GM04504 (cell line): ENCODE data around the gene TRAPPC14.

Source experiments
- DNase-seq: peaks from one replicate; pipeline ENCODE4 v3.0.0-alpha.2; 2012; ENCODE audit warnings: low read depth

TRAPPC14 gene

DNA sequence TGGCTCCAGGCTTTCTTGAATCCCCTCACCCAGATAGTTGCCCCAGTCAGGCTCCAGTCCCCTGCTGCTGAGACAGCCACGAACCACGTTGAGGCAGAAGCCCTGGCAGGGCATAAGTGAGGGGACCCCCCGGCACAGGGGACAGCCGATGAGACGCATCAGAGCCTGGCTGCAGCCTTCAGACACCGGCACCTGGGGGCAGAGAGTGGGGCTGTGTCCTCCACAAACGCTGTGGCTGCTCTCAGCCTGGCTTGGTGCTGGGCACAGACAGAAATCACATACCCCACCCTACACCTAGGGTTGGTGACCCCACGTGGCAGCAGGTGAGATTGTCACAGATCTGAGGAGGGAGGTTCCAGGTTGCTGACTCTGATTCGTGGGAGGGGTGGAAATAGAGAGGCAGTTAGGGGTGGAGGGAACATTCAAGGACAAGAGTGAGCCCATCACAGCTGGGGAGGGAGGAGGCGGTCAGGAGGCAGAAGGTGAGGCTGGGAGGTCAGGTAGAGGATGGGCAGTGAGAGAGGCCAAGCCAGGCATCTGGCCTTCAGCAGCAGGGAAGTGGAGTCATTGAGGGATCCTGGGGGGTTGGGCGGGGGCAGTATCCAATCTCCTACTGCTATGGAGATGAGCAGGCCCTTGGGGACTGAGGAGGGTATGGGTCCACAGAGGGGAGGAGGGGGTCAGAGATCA is 15.4 kb upstream of the TRAPPC14 start:
- DNase-seq, result no peak

DNA sequence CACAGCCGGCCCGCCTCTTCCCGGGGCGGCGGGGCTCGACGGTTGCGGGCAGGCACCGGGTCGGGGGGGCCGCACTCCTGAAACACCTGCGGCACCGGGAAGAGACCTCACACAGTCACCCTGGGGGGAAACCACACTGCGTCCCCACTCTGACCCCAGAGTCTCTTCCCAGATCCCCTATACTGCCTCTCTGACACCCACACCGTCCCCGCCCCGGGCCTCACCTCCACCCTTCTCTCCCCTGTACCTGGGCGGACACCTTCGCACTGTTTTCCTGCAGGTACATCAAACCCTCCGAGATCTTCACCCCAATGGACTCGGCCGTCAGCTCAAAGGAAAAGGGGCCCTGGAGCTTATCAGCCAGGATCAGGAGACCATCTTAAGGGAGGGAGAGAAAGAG is 13.3 kb upstream of the TRAPPC14 start:
- no peak for DNase-seq

DNA sequence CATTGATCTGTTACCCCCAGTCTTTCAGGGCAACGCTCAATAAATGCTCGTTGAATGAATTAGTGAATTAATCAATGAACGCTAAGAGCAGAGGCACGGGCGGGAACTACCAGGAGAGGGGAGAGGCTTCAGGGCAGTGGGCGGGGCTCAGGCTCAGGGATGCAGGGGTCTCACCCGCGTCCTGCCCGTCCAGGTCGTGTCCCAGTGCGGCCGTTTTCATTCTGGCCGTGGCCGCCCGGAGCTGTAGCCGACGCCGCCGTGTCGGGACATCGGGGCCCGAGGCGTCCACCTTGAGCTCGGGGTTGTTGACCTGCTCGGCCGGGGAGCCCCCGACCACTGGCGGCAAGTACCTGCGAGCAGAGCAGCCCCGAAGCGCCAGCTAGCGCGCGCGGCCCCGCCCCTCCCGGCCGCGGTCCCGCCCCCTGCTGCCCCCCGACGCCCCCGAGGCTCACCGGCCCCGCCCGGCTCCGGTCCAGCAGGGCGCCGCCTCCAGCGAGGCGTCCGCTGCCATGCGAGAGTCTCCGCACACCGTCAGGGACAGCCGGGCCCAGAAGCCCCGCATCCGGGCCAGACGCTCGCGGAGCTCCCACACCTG is 12.7 kb upstream of the TRAPPC14 start:
- no peak for DNase-seq

DNA sequence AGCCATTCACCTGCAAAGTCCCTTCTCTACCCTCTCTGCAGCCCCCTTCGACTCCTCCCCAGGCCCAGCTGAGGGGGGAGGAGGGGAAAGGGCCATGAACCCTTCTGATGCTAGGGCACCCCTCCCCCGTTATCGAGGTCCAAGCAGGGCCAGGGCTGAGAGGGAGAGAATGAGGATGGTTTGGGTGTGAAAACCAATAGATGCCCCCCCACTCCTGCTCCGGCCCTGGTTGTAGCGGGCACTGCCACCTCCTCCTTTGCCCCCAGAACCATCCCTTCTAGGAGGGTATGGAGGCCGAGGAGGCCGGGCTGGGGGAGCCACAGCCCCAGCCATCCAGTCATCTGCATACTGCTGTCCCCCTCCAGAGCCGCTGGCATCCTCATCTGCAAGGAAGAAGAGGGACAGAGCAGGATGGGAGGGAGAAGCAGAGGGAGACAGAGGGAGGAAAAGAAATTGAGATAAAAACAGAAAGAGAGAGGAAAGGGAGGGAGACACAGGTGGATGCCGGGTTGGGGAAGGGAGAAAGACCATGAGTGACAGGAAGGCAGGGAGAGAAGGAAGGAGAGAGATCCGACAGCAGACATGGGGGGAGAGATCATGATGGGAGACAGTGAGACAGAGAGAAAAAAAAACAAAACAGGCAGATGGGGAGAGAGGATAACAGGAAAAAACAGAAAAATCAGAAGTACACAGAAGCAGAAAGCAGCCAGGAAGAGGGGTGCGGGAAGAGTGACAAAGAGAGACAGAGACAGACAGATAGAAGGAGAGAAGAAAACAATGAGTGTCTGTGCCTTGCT is 11.8 kb upstream of the TRAPPC14 start:
- no peak for DNase-seq

DNA sequence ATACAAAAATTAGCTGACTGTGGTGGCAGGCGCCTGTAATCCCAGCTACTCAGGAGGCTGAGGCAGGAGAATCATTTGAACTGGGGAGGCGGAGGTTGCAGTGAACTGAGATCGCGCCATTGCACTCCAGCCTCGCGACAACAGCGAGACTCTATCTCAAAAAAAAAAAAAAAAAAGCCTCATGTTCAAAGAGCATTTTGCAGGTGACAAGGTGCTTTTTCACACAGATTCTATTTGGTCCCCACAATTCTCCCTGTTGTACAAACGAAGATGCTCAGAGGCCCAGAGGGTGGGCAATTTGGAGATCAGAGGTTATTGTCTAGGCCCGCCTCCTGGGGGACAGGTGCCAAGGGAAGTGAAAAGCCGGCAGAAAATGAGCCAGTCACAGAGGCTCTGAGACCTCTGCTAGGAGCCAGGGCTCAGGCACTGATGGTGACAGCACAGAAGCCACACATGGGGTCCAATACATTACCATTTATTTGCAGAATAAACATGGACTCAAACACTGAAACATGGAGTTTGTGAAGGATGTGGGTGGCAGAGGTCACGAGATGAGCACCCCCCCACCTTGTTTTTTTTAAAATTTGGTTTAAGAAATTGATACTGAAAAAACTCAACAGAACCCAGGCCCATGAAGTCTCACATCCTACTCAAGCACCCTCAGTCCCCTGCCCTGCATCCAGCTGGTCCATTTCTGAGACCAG is 10.8 kb upstream of the TRAPPC14 start:
- DNase-seq, result no peak

DNA sequence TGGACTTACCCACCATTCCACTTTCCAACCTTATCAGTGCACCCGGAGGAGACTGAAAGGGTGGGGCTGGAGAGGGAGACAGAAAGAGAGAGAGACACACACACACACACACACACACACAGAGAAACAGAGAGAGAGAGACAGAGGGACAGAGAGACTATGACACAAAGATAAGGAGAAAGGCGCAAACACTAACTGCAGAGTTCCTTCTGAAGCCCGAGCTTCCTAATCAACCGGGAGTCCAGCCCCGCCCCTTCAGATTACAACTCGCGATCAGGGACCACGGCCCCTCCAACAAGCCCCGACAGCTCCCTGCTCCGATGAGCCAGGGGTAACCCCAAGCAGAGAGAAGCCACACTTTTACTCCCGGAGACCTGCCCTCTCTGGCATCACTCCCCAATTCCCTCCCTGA is 9.4 kb upstream of the TRAPPC14 start:
- DNase-seq, result no peak

DNA sequence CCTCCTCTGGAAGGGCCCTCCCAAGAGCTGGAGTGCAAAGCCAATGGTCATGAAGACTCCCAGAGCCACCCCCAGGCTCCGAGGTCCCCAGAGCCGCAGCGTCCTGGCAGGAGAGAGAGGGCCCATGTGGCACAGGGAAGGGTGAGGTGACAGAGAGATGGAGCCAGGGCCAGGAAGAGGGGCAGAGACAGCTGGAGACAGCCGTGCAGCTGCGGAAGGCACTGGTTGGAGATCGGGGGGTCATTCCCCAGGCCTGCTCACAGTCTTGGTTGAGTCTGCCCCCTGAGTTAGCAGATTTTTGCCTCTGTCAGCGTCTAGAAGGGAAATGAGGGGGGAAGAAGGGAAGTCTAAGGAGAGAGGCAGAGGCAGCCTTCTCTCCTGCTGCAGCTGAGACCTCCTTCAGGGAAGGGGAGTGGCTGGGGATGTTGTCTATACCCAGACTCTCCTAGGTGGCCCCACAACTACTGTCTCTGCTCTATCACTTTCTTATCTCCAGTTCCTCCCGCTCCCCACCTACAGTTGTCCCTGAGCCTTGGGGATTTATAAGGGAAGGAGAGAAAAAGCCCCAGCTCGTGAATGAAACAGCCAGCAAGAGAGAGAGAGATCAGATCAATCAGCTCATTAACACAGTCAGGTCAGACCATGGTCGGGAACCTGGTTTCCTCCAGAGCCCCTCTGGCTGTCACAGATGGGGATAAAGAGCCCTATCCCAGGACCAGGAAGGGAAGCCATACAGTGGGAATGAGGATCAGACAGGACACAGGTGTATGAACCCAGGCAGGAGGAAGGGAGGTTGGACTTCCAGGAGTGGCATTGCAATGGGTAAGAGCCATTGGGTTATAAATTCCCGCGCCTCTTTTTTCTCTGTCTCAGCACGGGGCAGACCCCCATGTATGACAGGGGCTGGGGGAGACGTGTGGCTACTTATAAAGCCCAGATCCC is 8.7 kb upstream of the TRAPPC14 start:
- no peak for DNase-seq

DNA sequence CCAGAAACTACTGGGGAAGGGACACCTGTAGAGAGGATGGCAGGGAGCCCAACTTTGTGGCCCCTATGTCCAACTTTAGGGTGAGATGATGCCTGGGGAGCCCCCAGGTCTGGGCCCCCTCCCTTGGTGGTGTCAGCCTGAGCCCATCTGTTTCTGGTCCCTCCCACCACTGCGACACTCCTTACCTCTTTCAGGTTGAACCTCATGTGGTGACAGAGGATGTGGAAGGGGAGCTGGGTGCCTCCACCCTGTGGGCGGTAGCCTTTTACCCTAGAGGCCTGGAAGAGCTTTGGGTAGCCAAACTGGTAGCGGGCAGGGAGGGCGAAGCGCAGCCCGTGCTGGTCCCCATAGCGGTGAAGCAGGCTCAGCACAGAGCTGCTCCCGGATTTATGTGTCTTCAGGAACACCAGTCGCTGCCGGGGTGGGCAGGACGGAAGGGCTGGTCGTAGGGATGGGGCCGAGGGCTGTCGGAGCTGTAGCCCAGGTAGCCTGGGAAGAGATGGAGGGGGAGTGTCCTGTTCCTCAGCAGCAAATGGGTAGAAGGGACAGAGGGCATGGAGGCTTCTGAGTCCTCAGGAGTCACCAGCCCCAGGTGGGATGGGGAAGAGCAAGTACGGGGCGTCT is 7.9 kb upstream of the TRAPPC14 start:
- no peak for DNase-seq

DNA sequence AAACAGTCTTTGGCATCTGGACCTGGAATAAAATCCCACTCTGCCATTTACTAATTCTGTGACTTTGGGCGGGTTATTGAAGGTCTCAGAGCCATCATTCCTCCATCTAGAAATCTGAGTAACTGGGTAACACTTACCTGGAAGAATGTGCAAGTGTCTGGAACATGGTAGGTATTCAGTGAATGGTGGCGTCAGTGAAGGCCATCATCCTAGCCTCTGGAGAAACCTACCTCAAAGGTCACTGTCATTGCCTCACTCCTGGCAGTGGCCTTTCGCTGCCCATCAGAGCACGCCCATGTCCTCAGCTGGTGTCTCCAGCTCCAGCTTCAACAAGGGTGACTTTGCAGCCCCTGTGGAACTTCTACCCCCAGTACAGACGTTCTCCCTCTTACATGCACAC is 5.3 kb upstream of the TRAPPC14 start:
- DNase-seq, result no peak

DNA sequence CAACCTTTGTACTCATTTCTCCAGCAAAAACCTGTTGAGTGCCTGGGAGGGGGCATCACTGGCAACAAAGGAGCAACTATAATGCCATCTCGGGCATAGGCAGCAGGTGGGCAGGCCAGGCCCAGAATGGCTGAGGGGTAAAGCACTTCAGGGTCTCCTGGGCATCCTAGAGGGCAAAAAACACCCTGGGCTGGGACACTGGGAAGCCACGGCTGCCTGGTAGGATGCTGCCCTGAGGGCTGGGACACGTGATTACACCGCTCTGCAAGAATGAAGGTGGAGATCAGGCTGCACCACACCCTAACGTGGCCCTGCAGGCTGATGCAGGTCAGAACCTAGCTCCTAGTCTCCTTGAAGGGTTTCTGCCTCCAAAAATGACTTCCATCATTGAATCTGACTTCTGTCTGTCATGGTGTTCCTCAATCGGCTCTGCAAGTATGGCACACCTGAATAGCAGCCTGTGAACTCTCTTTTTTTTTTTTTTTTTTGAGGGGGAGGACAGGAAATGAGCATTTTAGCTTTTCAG is 4.5 kb upstream of the TRAPPC14 start:
- no peak for DNase-seq

DNA sequence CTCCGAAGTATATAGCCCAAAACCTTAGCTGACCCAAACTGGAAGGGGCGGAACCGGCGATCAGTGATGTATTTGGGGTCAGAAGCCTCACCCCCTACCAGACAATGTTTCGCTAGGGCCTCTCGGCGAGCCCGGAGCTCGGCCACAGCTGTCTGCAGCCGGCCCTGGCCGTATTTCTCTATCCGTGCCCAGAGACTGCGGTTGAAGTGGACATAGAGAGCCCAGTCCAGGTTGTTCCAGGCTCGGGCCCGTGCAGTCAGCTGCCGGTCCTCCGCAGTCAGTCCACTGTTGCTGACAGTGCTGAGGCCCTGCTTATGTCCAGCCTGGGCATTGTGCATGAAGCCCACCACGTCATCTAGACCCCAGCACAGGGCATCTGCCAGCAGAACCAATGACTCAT is 1.5 kb upstream of the TRAPPC14 start:
- no peak for DNase-seq

DNA sequence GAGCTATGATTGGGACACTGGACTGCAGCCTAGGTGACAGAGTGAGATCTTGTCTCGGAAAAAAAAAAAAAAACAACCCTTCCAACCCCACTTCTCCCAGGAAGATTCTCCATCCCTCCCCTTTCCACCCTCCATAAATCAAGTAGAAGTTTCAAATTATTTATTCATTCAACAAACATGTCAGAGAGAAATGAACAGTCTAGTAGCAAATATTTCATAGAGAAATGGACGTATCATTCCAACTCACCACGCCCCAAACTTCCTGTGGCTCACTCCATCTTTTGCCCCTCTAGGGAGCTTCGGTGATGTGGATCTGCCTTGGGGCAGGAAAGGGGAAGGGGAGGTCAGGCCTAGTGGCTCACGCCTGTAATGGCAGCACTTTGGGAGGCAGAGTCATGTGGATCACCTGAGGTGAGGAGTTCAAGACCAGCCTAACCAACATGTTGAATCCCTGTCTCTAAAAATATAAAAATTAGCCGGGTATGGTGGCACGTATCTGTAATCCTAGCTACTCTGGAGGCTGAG is 638 bp upstream of the TRAPPC14 start:
- no peak for DNase-seq

DNA sequence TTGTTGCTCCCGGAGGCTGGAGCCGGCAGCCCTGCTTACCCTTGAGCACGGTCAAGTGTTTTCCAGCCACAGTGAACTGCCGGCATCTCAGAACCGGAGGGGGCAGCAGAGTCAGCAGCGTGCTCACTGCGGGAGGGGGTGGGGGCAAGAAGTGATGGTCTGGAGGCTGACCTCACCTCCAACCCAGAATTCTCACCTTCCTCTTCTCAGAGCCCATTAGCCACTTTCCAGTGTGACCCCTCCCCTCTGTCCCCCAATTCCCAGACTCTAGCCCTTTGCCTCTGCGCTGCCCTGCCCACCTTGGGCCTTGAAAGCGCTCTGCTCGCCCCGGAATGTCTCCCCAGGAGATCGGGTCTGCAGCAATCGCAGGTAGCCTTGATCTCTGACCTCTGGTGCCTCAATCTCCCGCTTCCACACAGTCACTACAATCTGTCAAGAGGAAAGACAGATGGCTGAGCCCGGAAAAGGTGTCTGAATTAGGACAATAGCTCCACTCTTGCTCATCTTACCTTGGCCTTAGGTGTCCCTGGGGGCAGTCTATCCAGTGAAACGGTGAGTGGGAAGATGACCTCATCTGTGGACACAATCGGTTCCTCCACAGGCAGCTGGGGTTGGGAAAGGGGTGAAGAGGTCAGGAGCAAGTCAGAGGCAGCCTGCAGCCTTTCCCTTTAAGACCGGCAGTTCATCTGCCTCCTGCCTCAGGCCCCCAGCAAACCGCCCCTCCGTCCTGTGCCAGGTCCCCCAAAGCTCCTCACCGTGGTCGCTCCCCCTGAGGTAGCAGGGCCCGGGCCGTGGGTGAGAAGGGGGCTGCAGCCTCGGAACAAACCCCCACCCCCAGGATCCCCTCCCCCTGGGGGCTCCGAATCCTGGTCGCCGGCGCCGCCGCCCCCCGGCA is 942 bp downstream of the TRAPPC14 start:
- DNase-seq, result no peak

DNA sequence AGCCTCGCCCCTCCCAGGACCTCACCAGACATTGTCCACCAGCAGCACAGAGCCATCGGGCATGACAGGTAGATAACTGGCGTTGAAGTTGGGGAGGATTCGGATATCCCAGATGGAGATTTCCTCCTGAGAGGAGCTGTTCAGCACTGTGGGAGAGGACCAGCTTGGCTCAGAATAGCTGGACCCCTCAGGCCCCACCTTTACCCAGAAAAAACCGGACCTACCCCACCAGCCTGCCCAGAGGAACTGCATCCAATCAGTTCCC is 1.5 kb downstream of the TRAPPC14 start:
- DNase-seq, result no peak

DNA sequence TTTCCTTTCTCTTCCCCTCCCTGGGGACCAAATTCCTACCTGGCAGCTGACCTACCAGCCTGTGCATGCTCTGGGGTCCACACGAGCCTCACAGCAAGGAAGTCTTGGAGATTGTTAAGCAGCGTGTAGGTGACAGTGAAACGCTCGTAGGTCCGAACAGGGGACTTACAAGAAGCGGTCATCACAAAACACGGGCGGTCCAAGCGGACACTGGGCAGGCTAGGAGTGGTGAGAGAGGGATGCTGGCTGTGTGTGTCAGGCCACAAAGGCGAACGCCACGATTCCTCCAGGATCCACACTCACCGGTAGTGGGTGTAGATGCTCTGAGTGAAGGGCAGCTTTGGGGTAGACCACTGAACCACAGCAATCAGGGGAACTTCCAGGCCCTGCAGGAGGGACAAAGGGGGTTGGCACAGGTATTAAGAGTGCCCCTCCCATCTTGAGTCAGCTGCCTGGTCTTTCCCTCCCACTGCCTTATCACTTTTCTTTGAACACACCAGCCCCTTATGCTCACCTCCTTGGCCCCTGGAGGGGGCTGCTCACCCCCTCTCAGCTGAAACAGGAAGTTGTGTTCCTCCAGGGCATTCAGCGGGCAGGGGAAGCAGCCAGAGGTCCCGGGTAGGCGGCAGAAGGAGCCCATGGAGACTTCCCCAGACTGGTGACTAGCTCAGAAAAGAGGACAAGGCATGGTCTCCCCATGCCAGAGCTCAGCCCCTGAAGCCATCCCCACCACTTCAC is 2.0 kb downstream of the TRAPPC14 start:
- DNase-seq, result no peak

DNA sequence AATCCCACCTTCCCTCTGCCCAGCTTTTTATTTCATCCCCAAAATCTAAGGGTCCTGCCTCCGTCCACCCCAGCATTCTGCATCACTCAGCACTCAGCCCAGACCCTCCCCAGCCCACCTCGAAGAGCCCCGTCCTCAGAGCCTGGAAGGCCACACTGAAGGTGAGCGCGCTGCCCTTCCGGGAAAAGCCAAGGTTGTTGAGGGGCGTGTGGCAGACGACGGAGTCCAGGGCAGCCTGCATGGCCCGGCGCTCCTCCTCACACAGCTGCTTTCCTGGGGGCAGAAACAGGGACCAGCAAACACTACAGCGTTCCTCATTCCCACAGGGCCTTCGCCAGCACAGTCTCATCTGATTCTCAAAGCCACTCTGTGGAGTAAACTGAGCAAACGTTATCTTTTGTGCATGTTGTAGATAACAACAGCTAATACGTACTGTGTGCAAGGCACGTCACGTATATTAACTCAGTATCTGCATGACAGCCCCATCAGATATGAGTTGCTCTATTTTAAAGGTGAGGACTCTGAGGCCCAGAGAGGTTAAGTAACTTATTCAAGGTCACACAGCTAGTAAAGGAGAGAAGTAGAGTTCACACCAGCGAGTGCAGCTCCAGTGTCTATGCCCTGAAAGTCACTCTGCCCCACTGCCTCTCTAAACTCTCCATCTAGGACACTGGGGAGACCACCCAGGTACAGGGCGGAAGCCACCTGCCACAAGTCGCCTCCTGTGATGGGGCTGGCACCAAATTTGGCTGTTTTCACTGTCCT is 2.8 kb downstream of the TRAPPC14 start:
- no peak for DNase-seq

DNA sequence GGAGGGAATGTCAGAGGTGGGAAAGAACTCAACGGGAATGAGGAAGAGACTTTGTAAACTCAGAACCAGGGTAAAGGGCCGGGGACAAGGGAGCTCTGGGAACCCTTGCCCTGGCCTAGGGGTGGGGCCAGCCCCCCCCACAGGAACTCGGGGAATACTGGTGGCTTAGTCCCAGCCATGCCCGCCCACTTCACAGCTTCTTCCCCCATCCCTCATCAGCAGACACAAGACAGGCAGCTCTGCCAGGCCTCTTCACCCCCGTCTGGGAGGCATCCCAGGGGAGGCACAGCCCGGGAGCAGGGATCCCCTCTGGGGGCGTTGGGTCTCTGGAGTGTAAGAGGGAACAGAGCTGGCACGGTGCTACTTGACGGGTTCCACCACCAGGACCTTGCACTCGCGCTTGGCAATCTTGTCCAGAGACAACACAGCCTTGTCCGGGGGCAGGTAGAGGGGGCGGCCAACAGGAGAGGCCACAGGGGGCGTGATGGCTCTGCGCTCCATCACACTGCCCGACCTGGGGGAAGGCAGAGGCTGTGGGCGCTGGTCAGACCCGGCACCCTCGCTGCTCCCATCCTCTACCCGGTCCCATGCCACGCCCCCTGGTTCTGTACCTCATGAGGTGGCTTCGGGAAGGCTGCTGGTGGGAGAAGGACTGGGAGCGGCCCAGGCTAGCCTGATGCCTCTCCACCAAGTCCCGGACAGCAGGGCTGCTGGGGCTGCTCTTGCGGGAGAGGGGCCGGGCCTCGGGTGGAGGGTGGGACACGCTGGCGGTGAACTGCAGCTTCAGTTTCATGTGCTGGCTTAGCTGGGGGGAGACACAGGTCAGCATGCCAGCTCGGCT is 3.7 kb downstream of the TRAPPC14 start:
- no peak for DNase-seq
